PFSK-1 (cell line): ENCODE measurements around the gene CCDC38.

Experiments used
- FOXP2 ChIP-seq: optimal IDR thresholded peaks from 2 replicates; pipeline ENCODE3; 2011; ENCODE audit warnings: borderline replicate concordance, control low read depth, inconsistent platforms; ENCODE audit not compliant: insufficient read depth; ENCODE audit errors: extremely low read length, extremely low read depth
- POLR2AphosphoS5 ChIP-seq: IDR thresholded peaks from 2 replicates; pipeline ENCODE4 v1.6.1; 2012; ENCODE audit warnings: low read depth, mild to moderate bottlenecking, control low read depth, low read length, moderate library complexity
- SIN3A ChIP-seq: IDR thresholded peaks from 2 replicates; pipeline ENCODE4 v1.6.1; 2012; ENCODE audit warnings: mild to moderate bottlenecking, low read length, moderate library complexity, borderline replicate concordance; ENCODE audit not compliant: insufficient read depth
- TAF1 ChIP-seq: IDR thresholded peaks from 2 replicates; pipeline ENCODE4 v1.6.1; 2012; ENCODE audit warnings: low read length, control low read depth, borderline replicate concordance; ENCODE audit not compliant: insufficient read depth
- TF ChIP-seq, protein P1 (sequence below), 2 experiments: IDR thresholded peaks; 2 replicates each; pipeline versions ENCODE4 v1.6.1 to v1.8.0; 2011 to 2012; ENCODE audit warnings: low read depth in 2 of 2, low read length in 2 of 2, control low read depth in 1 of 2, inconsistent platforms in 1 of 2, mild to moderate bottlenecking in 1 of 2, moderate library complexity in 1 of 2; ENCODE audit not compliant: insufficient read depth in 1 of 2

The CCDC38 gene

GRCh38 chr12:95880895-95881294, 61.5 kb downstream of the CCDC38 start:
- TF ChIP-seq POLR2AphosphoS5 (no peak), FOXP2 (no peak), SIN3A (no peak), TAF1 (no peak)
- TF ChIP-seq, protein P1, sequence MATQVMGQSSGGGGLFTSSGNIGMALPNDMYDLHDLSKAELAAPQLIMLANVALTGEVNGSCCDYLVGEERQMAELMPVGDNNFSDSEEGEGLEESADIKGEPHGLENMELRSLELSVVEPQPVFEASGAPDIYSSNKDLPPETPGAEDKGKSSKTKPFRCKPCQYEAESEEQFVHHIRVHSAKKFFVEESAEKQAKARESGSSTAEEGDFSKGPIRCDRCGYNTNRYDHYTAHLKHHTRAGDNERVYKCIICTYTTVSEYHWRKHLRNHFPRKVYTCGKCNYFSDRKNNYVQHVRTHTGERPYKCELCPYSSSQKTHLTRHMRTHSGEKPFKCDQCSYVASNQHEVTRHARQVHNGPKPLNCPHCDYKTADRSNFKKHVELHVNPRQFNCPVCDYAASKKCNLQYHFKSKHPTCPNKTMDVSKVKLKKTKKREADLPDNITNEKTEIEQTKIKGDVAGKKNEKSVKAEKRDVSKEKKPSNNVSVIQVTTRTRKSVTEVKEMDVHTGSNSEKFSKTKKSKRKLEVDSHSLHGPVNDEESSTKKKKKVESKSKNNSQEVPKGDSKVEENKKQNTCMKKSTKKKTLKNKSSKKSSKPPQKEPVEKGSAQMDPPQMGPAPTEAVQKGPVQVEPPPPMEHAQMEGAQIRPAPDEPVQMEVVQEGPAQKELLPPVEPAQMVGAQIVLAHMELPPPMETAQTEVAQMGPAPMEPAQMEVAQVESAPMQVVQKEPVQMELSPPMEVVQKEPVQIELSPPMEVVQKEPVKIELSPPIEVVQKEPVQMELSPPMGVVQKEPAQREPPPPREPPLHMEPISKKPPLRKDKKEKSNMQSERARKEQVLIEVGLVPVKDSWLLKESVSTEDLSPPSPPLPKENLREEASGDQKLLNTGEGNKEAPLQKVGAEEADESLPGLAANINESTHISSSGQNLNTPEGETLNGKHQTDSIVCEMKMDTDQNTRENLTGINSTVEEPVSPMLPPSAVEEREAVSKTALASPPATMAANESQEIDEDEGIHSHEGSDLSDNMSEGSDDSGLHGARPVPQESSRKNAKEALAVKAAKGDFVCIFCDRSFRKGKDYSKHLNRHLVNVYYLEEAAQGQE (IDR thresholded peaks at IDR 0.05; ENCODE audit: insufficient read depth in 1 of 2, low read depth in 2 of 2, low read length in 2 of 2): no peak

- TF ChIP-seq TAF1: no peak
- TF ChIP-seq, protein P1 (IDR thresholded peaks at IDR 0.05; ENCODE audit: insufficient read depth in 1 of 2, low read depth in 2 of 2, low read length in 2 of 2): no peak
Observed at GRCh38 chr12:95877622-95878021, 64.8 kb downstream of the CCDC38 start.

GRCh38 chr12:95874452-95874851, 68.0 kb downstream of the CCDC38 start:
- TF ChIP-seq SIN3A (no peak), FOXP2 (no peak), TAF1 (no peak), POLR2AphosphoS5 (no peak)
- TF ChIP-seq, protein P1 (IDR thresholded peaks at IDR 0.05; ENCODE audit: insufficient read depth in 1 of 2, low read depth in 2 of 2, low read length in 2 of 2): no peak

DNA sequence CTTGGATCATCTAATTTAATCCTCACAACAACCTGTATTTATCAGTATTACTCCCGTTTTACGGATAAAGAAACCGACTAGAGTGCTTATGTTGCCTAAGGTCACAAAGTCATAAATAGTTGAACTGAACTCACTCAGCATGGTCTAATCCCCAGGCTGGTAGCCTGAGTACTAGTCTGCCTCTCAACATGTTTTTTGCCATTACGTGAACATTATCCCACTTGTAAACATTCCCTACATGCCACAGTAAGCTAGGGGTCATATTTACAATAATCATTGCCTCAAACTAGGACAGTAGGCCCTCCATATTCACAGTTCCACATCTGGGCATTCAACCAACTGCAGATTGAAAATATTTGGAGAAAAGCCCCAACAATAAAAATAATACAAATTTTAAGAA, 71.5 kb downstream of the CCDC38 start:
- no peak for TF ChIP-seq POLR2AphosphoS5
- TF ChIP-seq FOXP2: no peak
- TF ChIP-seq TAF1: no peak
- TF ChIP-seq SIN3A: no peak
- TF ChIP-seq, protein P1 (IDR thresholded peaks at IDR 0.05; ENCODE audit: insufficient read depth in 1 of 2, low read depth in 2 of 2, low read length in 2 of 2): no peak

DNA sequence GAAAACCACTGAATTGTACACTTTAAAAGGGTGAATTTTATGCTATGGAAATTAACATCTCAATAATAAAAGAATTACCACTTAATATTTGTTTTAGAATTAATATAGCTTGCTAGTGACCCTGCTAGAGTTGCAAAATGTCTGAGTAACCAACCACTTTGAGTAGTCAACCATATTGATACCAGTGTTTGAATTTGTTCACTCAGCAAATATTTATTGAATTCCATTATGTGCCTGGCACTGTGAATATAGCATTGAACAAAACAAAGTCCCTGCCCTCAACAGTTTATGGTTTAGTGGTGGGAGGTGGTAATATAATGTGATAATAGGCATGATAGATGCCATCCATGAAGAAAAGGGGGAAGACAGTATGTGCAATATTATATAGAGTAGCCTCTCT, 79.1 kb downstream of the CCDC38 start:
- TF ChIP-seq TAF1 (no peak), FOXP2 (no peak), POLR2AphosphoS5 (no peak), SIN3A (no peak)
- TF ChIP-seq, protein P1 (IDR thresholded peaks at IDR 0.05; ENCODE audit: insufficient read depth in 1 of 2, low read depth in 2 of 2, low read length in 2 of 2): no peak
